ENCODE data around the gene ANKMY1. TPM values are rescaled to one million over a fixed set of nuclear protein-coding genes. Genes with fewer than 3 reads are reported as not detected.

ANKMY1 gene
- total RNA-seq, 4 donors from 2014 or later = 13.3 to 40.8 (median 22.0) TPM

DNA sequence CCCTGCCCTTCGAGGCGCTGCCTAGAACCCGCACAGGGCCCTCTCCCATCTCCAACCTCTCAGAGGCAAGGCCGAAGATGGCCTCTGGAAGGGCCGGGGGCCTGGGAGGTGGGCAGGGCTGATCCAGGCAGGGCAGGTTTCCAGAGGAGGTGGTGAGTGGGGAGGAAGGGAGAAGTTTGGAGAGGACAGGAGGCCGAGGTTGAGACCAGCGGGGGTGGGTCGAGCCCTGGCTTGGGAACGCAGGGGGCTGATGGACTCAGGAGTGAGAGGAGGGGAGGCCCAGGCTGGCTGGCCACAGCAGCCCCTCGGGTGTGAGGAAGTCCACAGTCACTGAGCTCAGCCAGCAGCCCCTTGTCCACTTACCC lies 39.2 kb upstream of the ANKMY1 start:
- Histone ChIP-seq H3K27ac (no peak overlapping the region), H3K4me3 (no peak overlapping the region), H3K27me3 (no peaks in the 10 kb centered on the region), H3K4me1 (no peaks in the 10 kb centered on the region), H3K36me3 (no peaks in the 10 kb centered on the region), H3K9me3 (no peaks in the 10 kb centered on the region)
- TF ChIP-seq POLR2A (IDR thresholded peaks at IDR 0.05) = no peak
- TF ChIP-seq, protein P1, sequence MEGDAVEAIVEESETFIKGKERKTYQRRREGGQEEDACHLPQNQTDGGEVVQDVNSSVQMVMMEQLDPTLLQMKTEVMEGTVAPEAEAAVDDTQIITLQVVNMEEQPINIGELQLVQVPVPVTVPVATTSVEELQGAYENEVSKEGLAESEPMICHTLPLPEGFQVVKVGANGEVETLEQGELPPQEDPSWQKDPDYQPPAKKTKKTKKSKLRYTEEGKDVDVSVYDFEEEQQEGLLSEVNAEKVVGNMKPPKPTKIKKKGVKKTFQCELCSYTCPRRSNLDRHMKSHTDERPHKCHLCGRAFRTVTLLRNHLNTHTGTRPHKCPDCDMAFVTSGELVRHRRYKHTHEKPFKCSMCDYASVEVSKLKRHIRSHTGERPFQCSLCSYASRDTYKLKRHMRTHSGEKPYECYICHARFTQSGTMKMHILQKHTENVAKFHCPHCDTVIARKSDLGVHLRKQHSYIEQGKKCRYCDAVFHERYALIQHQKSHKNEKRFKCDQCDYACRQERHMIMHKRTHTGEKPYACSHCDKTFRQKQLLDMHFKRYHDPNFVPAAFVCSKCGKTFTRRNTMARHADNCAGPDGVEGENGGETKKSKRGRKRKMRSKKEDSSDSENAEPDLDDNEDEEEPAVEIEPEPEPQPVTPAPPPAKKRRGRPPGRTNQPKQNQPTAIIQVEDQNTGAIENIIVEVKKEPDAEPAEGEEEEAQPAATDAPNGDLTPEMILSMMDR (IDR thresholded peaks at IDR 0.05) = no peak
- intact Hi-C loops (cut with DNase I; ENCODE audit: low total_unique reads) = no loop called here
- DNase-seq = peak; percentile 6 to 10

DNA sequence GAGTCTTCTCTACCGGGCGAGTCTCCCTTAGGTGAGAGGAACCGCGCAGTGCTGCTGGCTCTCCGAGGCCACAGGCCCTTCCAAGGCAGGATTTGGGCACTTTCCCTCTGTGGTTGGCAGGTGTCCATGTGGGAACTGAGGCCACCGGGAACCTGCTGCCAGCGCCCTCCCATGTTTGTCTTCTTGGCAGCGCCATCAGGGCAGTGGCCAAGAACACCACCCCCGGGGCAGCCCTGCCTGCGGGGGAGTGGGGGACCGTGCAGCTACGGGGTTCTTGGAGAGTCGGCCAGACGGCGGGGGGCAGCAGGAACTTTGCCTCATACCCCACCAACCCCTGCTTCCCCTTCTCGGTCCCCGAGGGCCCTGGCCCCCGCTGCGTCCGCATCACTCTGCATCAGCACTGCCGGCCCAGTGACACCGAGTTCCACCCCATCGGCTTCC lies 38.7 kb upstream of the ANKMY1 start:
- no peaks in the 10 kb centered on the region for H3K4me1 ChIP-seq
- no peaks in the 10 kb centered on the region for H3K27me3 ChIP-seq
- peak in 1 of 2 donors; percentile 52 for DNase-seq
- no peak for TF ChIP-seq POLR2A (IDR thresholded peaks at IDR 0.05)
- TF ChIP-seq, protein P1 (IDR thresholded peaks at IDR 0.05) = no peak
- no peak overlapping the region for H3K27ac ChIP-seq
- H3K4me3 ChIP-seq = no peak overlapping the region
- H3K9me3 ChIP-seq = no peaks in the 10 kb centered on the region
- H3K36me3 ChIP-seq = no peaks in the 10 kb centered on the region
- intact Hi-C loops (cut with DNase I; ENCODE audit: low total_unique reads) = no loop called here

DNA sequence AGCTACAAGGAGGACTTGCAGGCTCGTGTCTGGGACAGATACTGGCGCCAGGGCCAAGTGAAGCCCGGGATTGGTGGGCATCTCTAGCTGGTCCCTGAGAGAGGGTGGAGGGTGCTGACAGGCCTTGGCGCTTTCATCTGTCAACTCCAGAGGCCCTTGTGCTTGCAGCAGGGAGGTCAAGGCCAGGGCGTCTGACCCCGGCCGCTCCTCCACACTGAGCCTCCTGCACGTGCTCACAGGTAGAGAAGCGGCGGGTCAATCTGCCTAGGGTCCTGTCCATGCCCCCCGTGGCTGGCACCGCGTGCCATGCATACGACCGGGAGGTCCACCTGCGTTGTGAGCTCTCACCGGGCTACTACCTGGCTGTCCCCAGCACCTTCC lies 38.3 kb upstream of the ANKMY1 start:
- Histone ChIP-seq H3K4me1 (no peaks in the 10 kb centered on the region), H3K36me3 (no peaks in the 10 kb centered on the region), H3K9me3 (no peaks in the 10 kb centered on the region), H3K27me3 (no peaks in the 10 kb centered on the region), H3K27ac (no peak overlapping the region), H3K4me3 (no peak overlapping the region)
- TF ChIP-seq, protein P1 (IDR thresholded peaks at IDR 0.05) = no peak
- TF ChIP-seq POLR2A (IDR thresholded peaks at IDR 0.05) = no peak
- peak; percentile 13 to 16 for DNase-seq
- intact Hi-C loops (cut with DNase I; ENCODE audit: low total_unique reads) = no loop called here

DNA sequence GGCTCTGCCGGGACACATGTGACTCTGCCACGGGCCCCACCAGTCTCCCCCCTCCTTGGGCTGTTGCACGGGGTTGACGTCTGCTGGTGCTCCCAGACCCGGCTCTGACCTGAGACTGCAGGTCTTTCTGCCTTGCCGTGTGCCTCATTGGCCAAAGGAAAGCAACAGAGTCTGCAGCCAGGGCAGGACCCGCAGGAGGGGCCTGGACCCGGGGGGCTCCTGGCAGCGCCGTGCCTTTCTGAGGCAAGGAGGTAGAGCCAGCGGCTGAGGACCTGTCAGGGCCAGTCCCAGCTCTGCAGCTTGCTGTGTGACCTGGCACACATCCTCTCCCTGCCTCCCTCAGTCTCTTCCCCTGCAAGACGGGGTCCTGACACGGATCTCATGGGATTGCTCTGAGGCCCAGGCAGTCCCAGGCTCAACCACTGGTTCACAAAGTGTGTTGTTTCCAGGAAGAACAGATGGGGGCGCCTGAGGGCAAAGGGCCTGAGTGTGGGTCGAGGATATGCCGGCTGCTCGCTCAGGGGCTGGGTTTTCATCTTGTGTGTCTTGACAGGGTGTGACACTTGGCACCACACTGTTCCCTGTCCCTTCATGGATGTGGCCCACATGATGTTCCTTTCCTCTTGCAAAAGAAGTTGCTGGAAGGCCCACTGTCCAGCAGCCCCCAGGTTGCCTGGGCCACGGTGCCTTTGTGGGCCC lies 37.7 kb upstream of the ANKMY1 start:
- intact Hi-C loops (cut with DNase I; ENCODE audit: low total_unique reads) = no loop called here
- Histone ChIP-seq H3K27ac (no peak overlapping the region), H3K27me3 (no peaks in the 10 kb centered on the region), H3K4me3 (no peak overlapping the region), H3K9me3 (no peaks in the 10 kb centered on the region), H3K36me3 (no peaks in the 10 kb centered on the region), H3K4me1 (no peaks in the 10 kb centered on the region)
- DNase-seq = peak; percentile 11 to 14
- TF ChIP-seq, protein P1 (IDR thresholded peaks at IDR 0.05) = no peak
- TF ChIP-seq POLR2A (IDR thresholded peaks at IDR 0.05) = no peak

DNA sequence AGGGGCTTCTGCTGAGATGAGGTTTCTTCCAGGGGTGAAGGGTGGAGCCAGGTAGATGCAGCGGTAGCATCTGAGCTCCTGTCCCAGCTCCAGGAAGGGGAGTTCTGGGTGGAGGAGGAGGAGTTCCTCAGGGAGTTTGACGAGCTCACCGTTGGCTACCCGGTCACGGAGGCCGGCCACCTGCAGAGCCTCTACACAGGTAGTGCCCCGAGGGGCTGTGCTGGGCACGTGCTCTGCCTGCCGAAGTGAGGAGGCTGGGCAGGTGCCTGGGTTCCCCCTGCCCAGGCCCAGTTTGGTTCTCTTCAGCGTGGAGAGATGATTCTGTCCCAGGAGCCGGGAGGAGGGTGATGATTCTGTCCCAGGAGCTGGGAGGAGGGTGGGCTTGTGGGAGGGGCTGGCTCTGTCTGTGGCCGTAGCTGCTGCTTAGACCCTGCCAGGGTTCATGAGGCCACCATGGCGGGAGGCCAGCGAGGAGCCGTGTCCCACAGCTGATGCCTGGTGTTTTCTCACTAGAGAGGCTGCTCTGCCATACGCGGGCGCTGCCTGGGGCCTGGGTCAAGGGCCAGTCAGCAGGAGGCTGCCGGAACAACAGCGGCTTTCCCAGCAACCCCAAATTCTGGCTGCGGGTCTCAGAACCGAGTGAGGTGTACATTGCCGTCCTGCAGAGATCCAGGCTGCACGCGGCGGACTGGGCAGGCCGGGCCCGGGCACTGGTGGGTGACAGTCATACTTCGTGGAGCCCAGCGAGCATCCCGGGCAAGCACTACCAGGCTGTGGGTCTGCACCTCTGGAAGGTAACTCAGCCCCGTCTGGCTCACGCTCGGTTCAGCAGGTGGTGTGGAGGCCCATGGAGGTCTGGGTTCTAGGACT lies 37.0 kb upstream of the ANKMY1 start:
- Histone ChIP-seq H3K36me3 (no peaks in the 10 kb centered on the region), H3K27me3 (no peaks in the 10 kb centered on the region), H3K4me1 (no peaks in the 10 kb centered on the region), H3K4me3 (no peak overlapping the region), H3K27ac (no peak overlapping the region), H3K9me3 (no peaks in the 10 kb centered on the region)
- intact Hi-C loops (cut with DNase I; ENCODE audit: low total_unique reads) = no loop called here
- DNase-seq = peak; percentile 13 to 19
- TF ChIP-seq, protein P1 (IDR thresholded peaks at IDR 0.05) = no peak
- no peak for TF ChIP-seq POLR2A (IDR thresholded peaks at IDR 0.05)
